ENCODE measurements around the gene PWP2.
"Not testable (repeated sequence)": the region's sequence is repeated elsewhere in the genome, so short reads cannot be mapped to it uniquely, and the experiment has no call there.

Gene PWP2

GRCh38 chr21:44107026-44107501 is at the start of gene PWP2:
TSS of gene PWP2 (plus strand) at chr21:44107399. CDS start at chr21:44107417, 18 bp downstream.
- DNase-seq (ENCODE audit: extremely low spot score); CTCF ChIA-PET; POLR2A ChIA-PET: not testable (repeated sequence)

GRCh38 chr21:44057960-44058651 is 49.1 kb upstream of the PWP2 start:
- ChIA-PET CTCF (interaction anchor here (1.8 kb wide), 1 partner anchor 17 kb away, joined by 4 read pairs; no protein-coding TSS in a partner anchor), POLR2A (interaction anchor here (0.6 kb wide), 1 partner anchor 20 kb away, joined by 5 read pairs; no protein-coding TSS in a partner anchor)
- no peak for DNase-seq (ENCODE audit: extremely low spot score)
- no peak for TF ChIP-seq CTCF (IDR thresholded peaks at IDR 0.05; ENCODE audit: control extremely low read depth, extremely low read depth, low read depth, missing control alignments)

- CTCF ChIA-PET: interaction anchor here (1.8 kb wide), 1 partner anchor 16 kb away, joined by 4 read pairs; no protein-coding TSS in a partner anchor
- no peak for DNase-seq (ENCODE audit: extremely low spot score)
- no peak for TF ChIP-seq CTCF (IDR thresholded peaks at IDR 0.05; ENCODE audit: control extremely low read depth, extremely low read depth, low read depth, missing control alignments)
- POLR2A ChIA-PET: no interaction called here
Measured at GRCh38 chr21:44058652-44058964, 48.6 kb upstream of the PWP2 start.

- no peak for DNase-seq (ENCODE audit: extremely low spot score)
- CTCF ChIA-PET: no interaction called here
- POLR2A ChIA-PET: no interaction called here
- TF ChIP-seq CTCF (IDR thresholded peaks at IDR 0.05; ENCODE audit: control extremely low read depth, extremely low read depth, low read depth, missing control alignments): no peak
Measured at GRCh38 chr21:44058981-44059380, 48.2 kb upstream of the PWP2 start.

GRCh38 chr21:44059710-44060109 is 47.5 kb upstream of the PWP2 start:
- ChIA-PET CTCF (interaction anchor here (1.4 kb wide), 1 partner anchor 11 kb away, joined by 4 read pairs; no protein-coding TSS in a partner anchor), POLR2A (no interaction called here)
- no peak for DNase-seq (ENCODE audit: extremely low spot score)
- no peak for TF ChIP-seq CTCF (IDR thresholded peaks at IDR 0.05; ENCODE audit: control extremely low read depth, extremely low read depth, low read depth, missing control alignments)

GRCh38 chr21:44062380-44062779 is 44.8 kb upstream of the PWP2 start:
- no peak for TF ChIP-seq CTCF (IDR thresholded peaks at IDR 0.05; ENCODE audit: control extremely low read depth, extremely low read depth, low read depth, missing control alignments)
- ChIA-PET CTCF (interaction anchor here (1.0 to 2.0 kb wide), 3 partner anchors 9 to 12 kb away, joined by 3 to 5 read pairs (median 4); no protein-coding TSS in a partner anchor), POLR2A (no interaction called here)
- DNase-seq (ENCODE audit: extremely low spot score): no peak

GRCh38 chr21:44063151-44063912 is 43.9 kb upstream of the PWP2 start:
- no peak for TF ChIP-seq CTCF (IDR thresholded peaks at IDR 0.05; ENCODE audit: control extremely low read depth, extremely low read depth, low read depth, missing control alignments)
- ChIA-PET CTCF (interaction anchor here (1.0 to 2.0 kb wide), 4 partner anchors 8 to 43 kb away, joined by 3 to 5 read pairs (median 4); no protein-coding TSS in a partner anchor), POLR2A (no interaction called here)
- DNase-seq (ENCODE audit: extremely low spot score): no peak

Data from GM10248 (cell line).